Neuronal stem cell (in vitro differentiated cells): ENCODE measurements around the gene UQCC3.

Source experiments
- DNase-seq: peaks from one replicate; pipeline ENCODE4 v3.0.0-alpha.2; 2013; ENCODE audit warnings: low spot score
- H2AFZ ChIP-seq: one replicate; pipeline ENCODE4 v1.6.1; 2013; ENCODE audit warnings: mild to moderate bottlenecking, low read length, inconsistent platforms
- H2AK5ac ChIP-seq: 2 replicates; pipeline ENCODE4 v1.6.1; 2013; ENCODE audit warnings: low read depth, mild to moderate bottlenecking, inconsistent platforms, low read length, moderate library complexity, mixed read lengths
- H2BK120ac ChIP-seq: 2 replicates; pipeline ENCODE4 v1.6.1; 2013; ENCODE audit warnings: low read depth, mild to moderate bottlenecking, inconsistent platforms, low read length, moderate library complexity, mixed read lengths
- H2BK12ac ChIP-seq: one replicate; pipeline ENCODE4 v1.6.1; 2013; ENCODE audit warnings: low read length, inconsistent platforms
- H2BK15ac ChIP-seq: 2 replicates; pipeline ENCODE4 v1.6.1; 2013; ENCODE audit warnings: mild to moderate bottlenecking, low read length, inconsistent platforms, mixed read lengths
- H2BK5ac ChIP-seq: one replicate; pipeline ENCODE4 v1.6.1; 2013; ENCODE audit warnings: inconsistent platforms, mild to moderate bottlenecking, low read length, moderate library complexity
- H3K14ac ChIP-seq: one replicate; pipeline ENCODE4 v1.6.1; 2013; ENCODE audit warnings: low read length, inconsistent platforms
- H3K18ac ChIP-seq: 2 replicates; pipeline ENCODE4 v1.6.1; 2013; ENCODE audit warnings: low read length, inconsistent platforms
- H3K23ac ChIP-seq: 2 replicates; pipeline ENCODE4 v1.6.1; 2013; ENCODE audit warnings: low read depth, mild to moderate bottlenecking, mixed read lengths, low read length, inconsistent platforms; ENCODE audit not compliant: poor library complexity
- H3K27ac ChIP-seq: replicated peaks from 3 replicates; pipeline ENCODE4 v1.5.1; 2013; ENCODE audit warnings: low read length, inconsistent platforms
- H3K27me3 ChIP-seq, 3 experiments: 2 replicates each; pipeline ENCODE4 v1.6.1; 2013; ENCODE audit warnings: low read length in 3 of 3, mild to moderate bottlenecking in 2 of 3, inconsistent platforms in 1 of 3, low read depth in 1 of 3, mixed read lengths in 1 of 3, moderate library complexity in 1 of 3; ENCODE audit not compliant: control insufficient read depth in 3 of 3, insufficient read depth in 3 of 3
- H3K36me3 ChIP-seq, 2 donors: replicated peaks in 1 of 2; 2 replicates each; pipeline ENCODE4 v1.6.1; 2013; ENCODE audit warnings: low read length in 2 of 2; ENCODE audit not compliant: control insufficient read depth in 2 of 2, insufficient read depth in 2 of 2
- H3K4ac ChIP-seq: 2 replicates; pipeline ENCODE4 v1.6.1; 2013; ENCODE audit warnings: inconsistent platforms, mild to moderate bottlenecking, low read length, moderate library complexity
- H3K4me1 ChIP-seq, 2 donors: 1 replicate in 1 of 2; 2 replicates in 1 of 2; pipeline ENCODE4 v1.6.1; 2013; ENCODE audit warnings: low read length in 2 of 2, low read depth in 1 of 2; ENCODE audit not compliant: control insufficient read depth in 2 of 2, insufficient read depth in 1 of 2
- H3K4me2 ChIP-seq: one replicate; pipeline ENCODE4 v1.6.1; 2013; ENCODE audit warnings: mild to moderate bottlenecking, low read length, inconsistent platforms; ENCODE audit not compliant: insufficient read depth, poor library complexity, severe bottlenecking
- H3K4me3 ChIP-seq, 2 donors: 2 replicates each; pipeline ENCODE4 v1.5.1; 2013; ENCODE audit warnings: low read length in 2 of 2, mild to moderate bottlenecking in 2 of 2, inconsistent platforms in 1 of 2, moderate library complexity in 1 of 2
- H3K79me1 ChIP-seq: one replicate; pipeline ENCODE4 v1.6.1; 2013; ENCODE audit warnings: low read depth, mild to moderate bottlenecking, inconsistent platforms, low read length, moderate library complexity
- H3K9ac ChIP-seq: one replicate; pipeline ENCODE4 v1.6.1; 2013; ENCODE audit warnings: mild to moderate bottlenecking, low read depth, low read length, inconsistent platforms; ENCODE audit not compliant: poor library complexity
- H3K9me3 ChIP-seq, 2 donors: replicated peaks in 1 of 2; 2 replicates each; pipeline versions ENCODE3 to v1.6.1; 2013; ENCODE audit warnings: low read length in 2 of 2, mild to moderate bottlenecking in 2 of 2, inconsistent platforms in 1 of 2, low read depth in 1 of 2, mixed read lengths in 1 of 2, moderate library complexity in 1 of 2; ENCODE audit not compliant: control insufficient read depth in 2 of 2, insufficient read depth in 1 of 2
- H4K8ac ChIP-seq: one replicate; pipeline ENCODE4 v1.6.1; 2013; ENCODE audit warnings: low read depth, mild to moderate bottlenecking, inconsistent platforms, low read length, moderate library complexity
- H4K91ac ChIP-seq: one replicate; pipeline ENCODE4 v1.6.1; 2013; ENCODE audit warnings: low read length, low read depth, mild to moderate bottlenecking, inconsistent platforms; ENCODE audit not compliant: poor library complexity
- WGBS, 2 donors: extraction: QIAGEN DNeasy Blood & Tissue Kit; methylation state at CpG; one replicate each; pipeline ENCODE4 v1.1.7; 2013; ENCODE audit warnings: missing lambda C conversion rate in 2 of 2, mixed read lengths in 1 of 2; ENCODE audit not compliant: insufficient read length in 2 of 2, insufficient replicate concordance in 1 of 2; ENCODE audit errors: extremely low coverage in 2 of 2; 5-methylcytosine and 5-hydroxymethylcytosine counted together

The UQCC3 gene

DNA sequence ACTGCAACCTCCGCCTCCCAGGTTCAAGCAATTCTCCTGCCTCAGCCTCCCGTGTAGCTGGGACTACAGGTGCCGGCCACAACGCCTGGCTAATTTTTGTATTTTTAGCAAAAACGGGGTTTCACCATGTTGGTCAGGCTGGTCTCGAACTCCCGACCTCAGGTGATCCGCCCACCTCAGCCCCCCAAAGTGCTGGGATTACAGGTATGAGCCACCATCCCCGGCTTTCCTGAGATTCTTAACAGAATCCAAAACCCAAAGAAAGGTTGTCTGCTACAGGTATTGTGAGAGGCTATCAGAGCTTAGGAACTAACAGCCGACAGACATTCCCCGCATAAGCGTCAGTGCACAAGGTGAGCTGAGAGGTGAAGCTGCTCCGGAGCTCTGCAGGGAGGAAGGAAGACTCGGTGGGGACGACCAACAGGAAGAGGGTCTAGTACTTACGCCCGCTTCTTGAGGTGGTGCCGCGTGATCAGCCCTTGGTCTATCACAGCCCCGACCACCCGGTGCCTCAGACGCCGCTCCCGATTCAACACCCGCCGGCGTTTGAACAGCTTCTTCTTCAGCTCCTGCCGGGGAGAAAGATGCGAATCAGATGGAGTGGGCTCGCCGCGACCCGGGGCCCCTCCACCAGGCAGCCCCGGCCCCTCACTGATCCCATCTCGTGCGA is 6.9 kb upstream of the UQCC3 start:
- WGBS, 2 donors = no CpG with 5 or more reads among the region's 36 CpGs
- Histone ChIP-seq H4K91ac (no peak overlapping the region), H3K27me3 (no peaks in the 10 kb centered on the region), H2BK120ac (no peak overlapping the region), H3K9ac (peak overlapping the region; percentile 66), H3K4me3 (peak overlapping the region; percentile 93 to 98), H3K14ac (peak overlapping the region; percentile 1), H3K4ac (no peak overlapping the region), H2BK12ac (no peak overlapping the region), H2BK5ac (peak overlapping the region; percentile 63), H3K18ac (peak overlapping the region; percentile 96), H3K36me3 (peaks cover 16 to 51% of the 10 kb centered on the region in 2 donors), H3K23ac (peak overlapping the region; percentile 96), H2AFZ (peak overlapping the region; percentile 95), H3K79me1 (peaks cover 11% of the 10 kb centered on the region), H3K4me1 (peaks cover 4 to 10% of the 10 kb centered on the region in 2 donors), H3K9me3 (no peaks in the 10 kb centered on the region), H2AK5ac (no peak overlapping the region), H4K8ac (no peak overlapping the region), H2BK15ac (no peak overlapping the region), H3K27ac (peak overlapping the region; percentile 94), H3K4me2 (peak overlapping the region; percentile 69)
- no peak for DNase-seq

DNA sequence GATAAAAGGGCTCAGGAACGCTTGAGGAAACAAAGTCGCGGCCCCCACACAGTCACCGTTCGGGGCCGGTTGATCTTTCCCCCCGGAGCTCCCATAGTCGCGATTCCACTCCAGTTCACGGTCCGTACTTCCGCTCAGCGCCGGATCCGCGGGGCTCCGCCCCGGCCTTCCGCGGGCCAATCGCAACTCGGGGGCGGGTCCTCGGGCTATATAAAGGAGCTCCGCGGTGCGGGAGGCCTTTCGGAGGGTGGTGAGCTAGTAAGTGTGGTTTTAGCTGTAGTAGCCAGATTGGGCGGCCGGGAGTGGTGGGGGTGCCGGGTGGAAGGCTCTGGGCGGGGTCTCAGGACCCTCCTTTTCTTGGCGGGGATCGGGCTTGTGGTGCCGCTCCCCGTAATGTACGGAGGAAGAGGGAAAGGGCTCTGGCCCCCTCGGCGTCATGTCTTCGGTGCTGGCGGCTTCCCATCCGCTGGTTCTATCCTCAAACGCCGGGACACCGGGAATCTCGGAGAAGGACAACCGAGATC is 6.3 kb upstream of the UQCC3 start, which contains the start of the genes C11orf98 and CSKMT:
TSS of gene C11orf98 (minus strand) at position 136 of the 524 bp plus-strand sequence. CDS start at position 95, 41 bp downstream.
TSS of gene CSKMT (plus strand) at position 238 of the 524 bp plus-strand sequence. CDS start 568 bp downstream, outside the sequence.
- H3K27ac ChIP-seq = peak within 1 kb of the TSS; percentile 94
- peak within 1 kb of the TSS; percentile 47 for H3K14ac ChIP-seq
- peak within 1 kb of the TSS; percentile 96 for H3K23ac ChIP-seq
- H4K8ac ChIP-seq = no peak within 1 kb of the TSS
- H3K4me1 ChIP-seq = peaks cover 4 to 12% of the 10 kb centered on the region in 2 donors
- H2BK15ac ChIP-seq = no peak within 1 kb of the TSS
- H2BK5ac ChIP-seq = peak within 1 kb of the TSS; percentile 63
- peaks cover 11% of the 10 kb centered on the region for H3K79me1 ChIP-seq
- peak within 1 kb of the TSS; percentile 95 for H3K9ac ChIP-seq
- no peaks in the 10 kb centered on the region for H3K27me3 ChIP-seq
- peak; percentile 93 for DNase-seq
- H3K4ac ChIP-seq = no peak within 1 kb of the TSS
- H3K36me3 ChIP-seq = peaks cover 16 to 51% of the 10 kb centered on the region in 2 donors
- H3K9me3 ChIP-seq = no peaks in the 10 kb centered on the region
- H4K91ac ChIP-seq = no peak within 1 kb of the TSS
- peak within 1 kb of the TSS; percentile 93 to 98 for H3K4me3 ChIP-seq
- H3K18ac ChIP-seq = peak within 1 kb of the TSS; percentile 96
- H2BK12ac ChIP-seq = no peak within 1 kb of the TSS
- H2BK120ac ChIP-seq = no peak within 1 kb of the TSS
- H2AFZ ChIP-seq = peak within 1 kb of the TSS; percentile 95
- H2AK5ac ChIP-seq = peak within 1 kb of the TSS; percentile 90
- H3K4me2 ChIP-seq = peak within 1 kb of the TSS; percentile 93
- WGBS, 2 donors = no CpG with 5 or more reads among the region's 47 CpGs

- Histone ChIP-seq H2BK15ac (no peak overlapping the region), H3K4me1 (peaks cover 4 to 12% of the 10 kb centered on the region in 2 donors), H4K91ac (no peak overlapping the region), H2BK120ac (no peak overlapping the region), H3K23ac (peak overlapping the region; percentile 96), H3K4ac (no peak overlapping the region), H4K8ac (no peak overlapping the region), H2BK12ac (no peak overlapping the region), H3K4me3 (peak overlapping the region; percentile 84 to 98), H3K9ac (peak overlapping the region; percentile 95), H2AK5ac (peak overlapping the region; percentile 90), H3K4me2 (peak overlapping the region; percentile 93), H2BK5ac (peak overlapping the region; percentile 44), H3K36me3 (peaks cover 16 to 46% of the 10 kb centered on the region in 2 donors), H3K27me3 (no peaks in the 10 kb centered on the region), H2AFZ (peak overlapping the region; percentile 95), H3K27ac (peak overlapping the region; percentile 41), H3K14ac (peak overlapping the region; percentile 47), H3K79me1 (peaks cover 11% of the 10 kb centered on the region), H3K18ac (peak overlapping the region; percentile 92), H3K9me3 (no peaks in the 10 kb centered on the region)
- DNase-seq = peak; percentile 43
- no CpG with 5 or more reads among the region's 39 CpGs for WGBS, 2 donors
Measured at GRCh38 chr11:62665599-62666258, 5.7 kb upstream of the UQCC3 start.
